ENCODE measurements around the gene EVI5.
A peak's percentile ranks its signal among the peaks of the same experiment; 100 is the strongest.

Gene EVI5

DNA sequence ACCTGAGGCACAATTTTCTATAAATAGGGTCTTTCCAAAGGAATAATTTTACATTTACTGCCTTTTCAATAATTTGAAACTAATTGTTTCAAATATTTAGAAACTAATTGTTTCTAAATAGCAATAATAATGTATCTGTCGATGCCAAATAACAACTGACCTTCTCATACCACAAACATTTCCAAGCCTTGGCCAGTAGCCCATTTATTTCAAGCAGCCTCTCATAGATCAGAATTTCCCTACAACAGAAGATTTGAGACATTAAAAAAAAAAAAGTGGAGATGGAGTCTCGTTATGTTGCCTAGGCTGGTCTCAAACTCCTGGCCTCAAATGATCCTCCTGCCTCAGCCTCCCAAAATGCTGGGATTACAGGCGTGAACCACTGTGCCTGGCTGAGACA is 296.1 kb downstream of the EVI5 start:
- Histone ChIP-seq H3K27me3 (ENCODE audit: low read depth, low read length) (no peaks in the 10 kb centered on the region), H3K4me2 (ENCODE audit: low read length) (no peak overlapping the region), H3K9me3 (ENCODE audit: insufficient read depth, low read length) (no peaks in the 10 kb centered on the region), H2AFZ (ENCODE audit: low read depth, low read length) (no peak overlapping the region), H3K79me2 (ENCODE audit: low read length) (no peaks in the 10 kb centered on the region), H3K4me1 (ENCODE audit: low read length) (no peaks in the 10 kb centered on the region), H3K36me3 (replicated peaks; ENCODE audit: low read depth, low read length) (no peaks in the 10 kb centered on the region), H3K9ac (ENCODE audit: low read length) (no peak overlapping the region), H3K27ac (ENCODE audit: low read length) (no peak overlapping the region), H3K4me3 (ENCODE audit: low read length) (no peak overlapping the region), H4K20me1 (ENCODE audit: insufficient read depth, low read length) (no peaks in the 10 kb centered on the region)
- TF ChIP-seq EZH2phosphoT487 (IDR thresholded peaks at IDR 0.05; ENCODE audit: low read depth) (no peak), CTCF (IDR thresholded peaks at IDR 0.05; ENCODE audit: low read depth, low read length) (no peak)

- Histone ChIP-seq H2AFZ (ENCODE audit: low read depth, low read length) (no peak overlapping the region), H3K4me2 (ENCODE audit: low read length) (no peak overlapping the region), H4K20me1 (ENCODE audit: insufficient read depth, low read length) (no peaks in the 10 kb centered on the region), H3K27me3 (ENCODE audit: low read depth, low read length) (no peaks in the 10 kb centered on the region), H3K79me2 (ENCODE audit: low read length) (no peaks in the 10 kb centered on the region), H3K4me1 (ENCODE audit: low read length) (no peaks in the 10 kb centered on the region), H3K27ac (ENCODE audit: low read length) (no peak overlapping the region), H3K4me3 (ENCODE audit: low read length) (no peak overlapping the region), H3K9ac (ENCODE audit: low read length) (no peak overlapping the region), H3K9me3 (ENCODE audit: insufficient read depth, low read length) (no peaks in the 10 kb centered on the region), H3K36me3 (replicated peaks; ENCODE audit: low read depth, low read length) (no peaks in the 10 kb centered on the region)
- TF ChIP-seq CTCF (IDR thresholded peaks at IDR 0.05; ENCODE audit: low read depth, low read length) (no peak), EZH2phosphoT487 (IDR thresholded peaks at IDR 0.05; ENCODE audit: low read depth) (no peak)
Measured at GRCh38 chr1:92488416-92488815, 296.5 kb downstream of the EVI5 start.

DNA sequence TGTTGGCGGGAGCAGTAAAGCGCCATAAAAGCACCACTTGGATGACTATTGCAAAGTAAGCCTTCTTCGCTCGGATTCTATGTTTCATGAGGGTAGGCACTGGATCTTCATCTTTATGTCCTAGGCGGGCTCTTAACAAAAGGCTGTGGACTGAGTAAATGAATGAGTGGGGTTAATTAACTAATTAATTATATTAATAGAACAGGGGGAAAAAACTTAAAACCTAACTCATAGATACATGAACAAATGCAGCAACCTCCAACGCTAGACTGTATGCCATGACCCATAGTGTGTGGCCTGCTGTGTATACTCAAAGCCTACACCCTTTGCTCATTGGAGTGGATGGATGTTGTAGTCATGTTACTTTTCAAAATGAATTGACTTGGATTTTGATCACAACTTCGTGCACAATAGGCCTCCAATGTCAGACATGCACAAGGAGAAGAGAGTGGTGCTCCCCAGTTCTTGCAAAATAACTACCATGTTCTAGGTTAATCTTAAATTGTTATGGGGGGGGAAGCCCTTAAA is 297.8 kb downstream of the EVI5 start:
- Histone ChIP-seq H3K27me3 (ENCODE audit: low read depth, low read length) (peaks cover 7% of the 10 kb centered on the region), H3K9me3 (ENCODE audit: insufficient read depth, low read length) (no peaks in the 10 kb centered on the region), H3K79me2 (ENCODE audit: low read length) (no peaks in the 10 kb centered on the region), H3K4me1 (ENCODE audit: low read length) (peaks cover 6% of the 10 kb centered on the region; the same call in 1 of the 2 replicates), H3K9ac (ENCODE audit: low read length) (peak overlapping the region; percentile 75; the same call in 1 of the 2 replicates), H3K4me2 (ENCODE audit: low read length) (peak overlapping the region; percentile 74), H3K27ac (ENCODE audit: low read length) (no peak overlapping the region), H3K36me3 (replicated peaks; ENCODE audit: low read depth, low read length) (no peaks in the 10 kb centered on the region), H2AFZ (ENCODE audit: low read depth, low read length) (peak overlapping the region; percentile 16; the same call in 1 of the 2 replicates), H3K4me3 (ENCODE audit: low read length) (peak overlapping the region; percentile 90), H4K20me1 (ENCODE audit: insufficient read depth, low read length) (no peaks in the 10 kb centered on the region)
- TF ChIP-seq EZH2phosphoT487 (IDR thresholded peaks at IDR 0.05; ENCODE audit: low read depth) (no peak), CTCF (IDR thresholded peaks at IDR 0.05; ENCODE audit: low read depth, low read length) (no peak; the same call in 1 of the 2 replicates)

- Histone ChIP-seq H3K4me1 (ENCODE audit: low read length) (peaks cover 6% of the 10 kb centered on the region; the same call in 1 of the 2 replicates), H2AFZ (ENCODE audit: low read depth, low read length) (peak within 1 kb of the TSS; percentile 83; the same call in 1 of the 2 replicates), H3K4me2 (ENCODE audit: low read length) (peak within 1 kb of the TSS; percentile 87), H3K4me3 (ENCODE audit: low read length) (peak within 1 kb of the TSS; percentile 90), H3K9me3 (ENCODE audit: insufficient read depth, low read length) (no peaks in the 10 kb centered on the region), H3K36me3 (replicated peaks; ENCODE audit: low read depth, low read length) (no peaks in the 10 kb centered on the region), H3K27me3 (ENCODE audit: low read depth, low read length) (peaks cover 7% of the 10 kb centered on the region), H3K27ac (ENCODE audit: low read length) (peak within 1 kb of the TSS; percentile 73), H3K79me2 (ENCODE audit: low read length) (no peaks in the 10 kb centered on the region), H3K9ac (ENCODE audit: low read length) (peak within 1 kb of the TSS; percentile 75), H4K20me1 (ENCODE audit: insufficient read depth, low read length) (no peaks in the 10 kb centered on the region)
- TF ChIP-seq EZH2phosphoT487 (IDR thresholded peaks at IDR 0.05; ENCODE audit: low read depth) (no peak), CTCF (IDR thresholded peaks at IDR 0.05; ENCODE audit: low read depth, low read length) (no peak; the same call in 1 of the 2 replicates)
Measured at GRCh38 chr1:92486251-92487077, 298.4 kb downstream of the EVI5 start, which contains the start of gene GFI1. Gene GFI1 (minus strand): TSS chr1:92486925. CDS start chr1:92483487, 3,438 bp downstream.

Measured in OCI-LY3 (cell line).